HG02885 (cell line): ENCODE data around the gene HUS1.
"Not testable (repeated sequence)": the region's sequence is repeated elsewhere in the genome, so short reads cannot be mapped to it uniquely, and the experiment has no call there.

Source experiments
- ATAC-seq: cut with Tn5 transposase; IDR thresholded peaks from one replicate; pipeline ENCODE4 v1.9.1; 2021; ENCODE audit warnings: mild to moderate bottlenecking; ENCODE audit not compliant: unreplicated experiment, poor library complexity

HUS1 gene

GRCh38 chr7:47932466-47933037 lies 46.9 kb downstream of the HUS1 start:
- ATAC-seq = no peak

DNA sequence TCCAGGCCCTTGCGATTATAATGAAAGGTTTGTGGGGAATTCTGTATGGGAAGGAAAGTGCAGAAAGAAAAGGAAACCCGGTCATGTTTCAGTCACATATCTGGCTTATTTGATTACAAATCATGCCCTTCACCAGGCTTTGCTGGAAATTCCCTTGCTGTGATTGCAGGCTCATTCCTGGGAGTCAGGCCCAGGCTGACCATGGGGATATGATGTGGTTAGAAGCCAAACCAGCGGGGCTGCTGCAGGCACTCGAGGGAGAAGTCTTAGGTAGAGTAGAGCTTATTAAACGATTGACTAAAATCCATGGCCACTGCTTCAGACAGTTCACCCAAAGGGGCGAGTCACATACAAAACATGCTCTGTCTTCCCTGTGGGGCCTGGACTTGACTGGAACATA lies 47.4 kb downstream of the HUS1 start:
- ATAC-seq = no peak

GRCh38 chr7:47931005-47932004 lies 48.1 kb downstream of the HUS1 start:
- no peak for ATAC-seq

DNA sequence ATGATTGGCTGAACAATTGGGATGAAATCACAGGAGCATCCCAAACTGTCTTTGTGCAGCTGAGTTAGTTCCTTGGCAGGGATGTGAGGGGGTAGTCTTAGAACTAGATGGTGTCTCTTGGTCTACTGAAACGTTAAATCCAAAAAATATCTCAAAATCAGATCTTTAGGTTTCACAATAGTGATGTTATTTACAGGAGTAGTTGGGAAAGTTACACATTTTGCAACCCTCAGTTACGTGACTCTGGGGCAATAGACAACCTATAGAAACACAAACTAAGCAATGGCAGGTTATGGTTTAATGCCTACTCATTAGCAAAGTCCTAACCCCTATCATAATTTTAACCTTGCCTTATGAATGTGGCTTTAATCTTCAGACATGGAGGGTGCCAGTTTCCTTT lies 55.1 kb downstream of the HUS1 start:
- no peak for ATAC-seq

GRCh38 chr7:47923081-47923875 lies 56.1 kb downstream of the HUS1 start:
- ATAC-seq = not testable (repeated sequence)

- ATAC-seq = not testable (repeated sequence)
These were observed 62.9 kb downstream of the HUS1 start for GRCh38 chr7:47916514-47916913.

DNA sequence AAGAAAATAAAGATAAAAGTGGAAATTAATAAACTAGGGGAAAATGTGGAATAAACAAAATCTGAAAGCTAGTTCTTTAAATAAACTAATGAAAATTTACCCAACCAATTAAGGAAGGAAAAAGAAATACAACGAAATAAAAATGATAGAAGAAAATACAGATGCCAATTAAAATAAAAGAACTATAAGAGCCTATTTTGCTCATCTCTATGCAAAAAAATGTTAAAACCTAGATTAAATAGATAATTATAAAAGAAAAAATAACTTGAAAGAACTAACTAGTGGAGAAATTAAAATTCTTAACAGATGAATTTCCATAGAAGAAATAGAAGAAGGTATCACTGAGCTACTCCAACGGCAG lies 63.8 kb downstream of the HUS1 start:
- ATAC-seq = no peak

DNA sequence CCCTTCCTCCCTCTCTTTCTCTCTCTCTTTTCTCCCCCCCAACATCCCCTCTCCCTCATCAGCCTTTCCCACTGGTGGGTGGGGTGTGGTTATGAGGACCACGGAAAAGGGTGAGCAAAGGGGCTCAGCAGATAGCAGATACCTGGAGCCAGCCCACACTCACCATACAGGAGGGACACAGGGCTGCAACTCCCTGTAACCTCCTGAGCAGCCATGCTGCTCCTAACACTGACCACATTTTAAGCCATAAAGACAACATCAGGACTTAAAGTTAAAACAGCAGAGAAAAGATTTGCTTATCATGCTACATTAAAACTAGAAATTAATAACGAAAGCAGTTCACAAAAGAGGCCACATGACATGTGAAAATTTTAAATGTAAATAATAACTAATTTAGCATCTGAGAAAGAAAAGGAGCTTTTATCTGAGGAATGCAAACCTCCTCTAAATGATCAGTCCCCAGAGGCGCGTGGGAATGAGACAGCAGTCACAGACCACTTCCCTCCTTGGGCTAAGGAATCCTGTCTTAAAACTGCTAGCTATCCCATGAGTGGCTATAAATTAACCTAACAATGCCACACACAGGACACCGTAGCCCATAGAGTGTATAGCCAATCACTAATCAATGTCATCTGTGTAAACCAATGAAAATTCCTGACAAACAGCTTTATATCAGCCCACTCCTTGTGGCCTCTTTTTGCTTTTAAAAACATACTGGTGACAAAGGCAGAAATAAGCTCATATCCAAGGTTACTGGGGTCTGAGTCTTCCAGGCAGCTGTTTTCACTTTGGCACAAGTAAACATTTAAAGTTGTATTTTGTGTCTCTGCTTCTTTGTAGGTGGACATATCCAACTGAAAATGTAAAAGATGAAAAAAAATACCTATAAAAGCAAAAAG lies 64.4 kb downstream of the HUS1 start:
- no peak for ATAC-seq
